Measurements from ENCODE around the gene TMEM200B. TPM values are rescaled to one million over a fixed set of nuclear protein-coding genes. Genes with fewer than 3 reads are reported as not detected.
A peak's percentile ranks its signal among the peaks of the same experiment; 100 is the strongest.

TMEM200B gene
- total and polyA plus RNA-seq, 11 donors = 0.83 to 3.5 (median 1.5) TPM

DNA sequence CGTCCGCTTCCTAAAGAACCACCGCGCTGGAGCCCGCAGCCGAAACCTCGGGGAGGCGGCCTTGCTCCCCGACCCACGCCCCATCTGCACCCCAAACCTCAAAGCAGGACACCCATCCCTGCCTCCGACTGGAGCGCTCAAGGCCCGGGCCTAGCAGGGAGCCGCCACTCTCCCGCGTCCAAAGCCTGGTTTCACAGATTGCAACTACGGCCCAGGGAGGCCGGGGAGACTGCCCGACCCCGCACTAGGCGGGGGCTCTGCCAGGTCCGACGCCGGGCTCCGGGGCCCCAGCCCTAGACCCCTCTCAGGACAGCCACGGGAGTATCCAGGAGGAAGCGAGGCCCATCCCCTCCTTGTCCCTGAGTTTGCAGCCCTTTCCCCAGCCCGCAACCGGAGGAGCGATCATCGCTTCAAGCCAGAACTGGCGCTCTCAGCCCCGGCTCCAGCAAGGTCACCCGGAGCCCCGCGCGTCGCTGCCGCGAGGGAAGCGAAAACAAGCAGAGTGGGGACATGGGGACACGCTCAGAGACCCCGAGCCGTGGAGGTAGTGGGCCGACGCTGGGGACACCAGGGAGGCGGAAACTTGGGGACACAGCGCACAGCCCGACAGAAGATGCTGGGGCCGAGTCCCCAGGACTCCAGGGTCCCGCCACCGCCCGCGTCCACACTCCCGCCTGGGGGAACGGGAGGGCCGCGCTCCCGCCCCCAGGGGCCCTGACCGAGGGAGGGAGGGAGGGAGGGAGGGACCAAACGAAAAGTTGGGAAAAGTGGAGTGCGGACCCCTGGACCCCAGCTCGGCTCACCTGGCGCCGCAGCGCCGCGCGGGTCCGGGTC, 433 bp downstream of the TMEM200B start:
- 0 to 19% (median 8%) methylated on average over 11 to 70 of the region's 70 CpGs for WGBS, 4 donors
- Histone ChIP-seq H3K27ac (peak overlapping the region; percentile 63 to 99 (median 94)), H3K9me3 (no peaks in the 10 kb centered on the region), H3K36me3 (peaks cover 0 to 4% (median 0%) of the 10 kb centered on the region in 9 donors), H3K4me1 (peaks cover 0 to 40% (median 18%) of the 10 kb centered on the region in 12 donors), H3K27me3 (peaks cover 0 to 57% (median 18%) of the 10 kb centered on the region in 9 donors), H3K4me3 (peak overlapping the region; percentile 56 to 90 (median 77))
- intact Hi-C loops (cut with DNase I) = loop anchor here in 6 of 10 donors (5.0 to 10.0 kb wide), 6 partner anchors 52 to 348 kb away; partner anchors contain the start of gene SRSF4 (in 2 of the 6)
- peak in 3 of 5 donors; percentile 24 to 32 (median 32) for DNase-seq
- peak in 1 of 4 donors; percentile 1 for ATAC-seq
- TF ChIP-seq, protein P1, sequence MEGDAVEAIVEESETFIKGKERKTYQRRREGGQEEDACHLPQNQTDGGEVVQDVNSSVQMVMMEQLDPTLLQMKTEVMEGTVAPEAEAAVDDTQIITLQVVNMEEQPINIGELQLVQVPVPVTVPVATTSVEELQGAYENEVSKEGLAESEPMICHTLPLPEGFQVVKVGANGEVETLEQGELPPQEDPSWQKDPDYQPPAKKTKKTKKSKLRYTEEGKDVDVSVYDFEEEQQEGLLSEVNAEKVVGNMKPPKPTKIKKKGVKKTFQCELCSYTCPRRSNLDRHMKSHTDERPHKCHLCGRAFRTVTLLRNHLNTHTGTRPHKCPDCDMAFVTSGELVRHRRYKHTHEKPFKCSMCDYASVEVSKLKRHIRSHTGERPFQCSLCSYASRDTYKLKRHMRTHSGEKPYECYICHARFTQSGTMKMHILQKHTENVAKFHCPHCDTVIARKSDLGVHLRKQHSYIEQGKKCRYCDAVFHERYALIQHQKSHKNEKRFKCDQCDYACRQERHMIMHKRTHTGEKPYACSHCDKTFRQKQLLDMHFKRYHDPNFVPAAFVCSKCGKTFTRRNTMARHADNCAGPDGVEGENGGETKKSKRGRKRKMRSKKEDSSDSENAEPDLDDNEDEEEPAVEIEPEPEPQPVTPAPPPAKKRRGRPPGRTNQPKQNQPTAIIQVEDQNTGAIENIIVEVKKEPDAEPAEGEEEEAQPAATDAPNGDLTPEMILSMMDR (IDR thresholded peaks at IDR 0.05) = no peak
- TF ChIP-seq POLR2A (IDR thresholded peaks at IDR 0.05) = no peak

DNA sequence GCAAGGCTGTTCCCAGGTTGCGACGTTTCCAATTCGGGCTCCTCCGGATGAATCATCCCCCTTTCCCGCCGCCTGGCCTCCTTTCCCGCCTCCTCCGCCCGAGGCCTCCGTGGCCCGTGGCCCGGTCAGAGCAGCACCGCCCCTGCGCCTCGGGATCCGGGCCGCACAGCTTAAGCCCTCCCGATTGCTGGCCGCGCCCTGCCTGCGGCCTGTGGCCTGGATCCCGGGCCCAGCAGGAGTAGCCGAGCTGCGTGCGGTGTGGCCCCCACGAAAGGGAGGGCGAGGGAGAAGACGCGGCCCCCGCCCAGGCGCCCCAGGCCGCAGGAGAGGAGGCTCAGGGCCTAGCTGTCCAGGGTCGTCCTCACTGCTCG, 1.0 kb downstream of the TMEM200B start:
- TF ChIP-seq POLR2A (IDR thresholded peaks at IDR 0.05) = no peak
- TF ChIP-seq, protein P1 (IDR thresholded peaks at IDR 0.05) = no peak
- WGBS, 4 donors = 6 to 15% (median 8%) methylated on average over 8 to 34 of the region's 34 CpGs
- ATAC-seq (peak; percentile 30 to 65 (median 64)), DNase-seq (peak; percentile 65 to 82 (median 71))
- H3K4me1 ChIP-seq = peaks cover 0 to 40% (median 18%) of the 10 kb centered on the region in 12 donors
- intact Hi-C loops (cut with DNase I) = loop anchor here in 6 of 10 donors (5.0 to 10.0 kb wide), 6 partner anchors 52 to 348 kb away; partner anchors contain the start of gene SRSF4 (in 2 of the 6)
- peaks cover 0 to 9% (median 0%) of the 10 kb centered on the region in 9 donors for H3K36me3 ChIP-seq
- peak overlapping the region; percentile 63 to 99 (median 94) for H3K27ac ChIP-seq
- H3K4me3 ChIP-seq = peak overlapping the region; percentile 56 to 90 (median 77)
- peaks cover 0 to 53% (median 18%) of the 10 kb centered on the region in 9 donors for H3K27me3 ChIP-seq
- H3K9me3 ChIP-seq = no peaks in the 10 kb centered on the region

DNA sequence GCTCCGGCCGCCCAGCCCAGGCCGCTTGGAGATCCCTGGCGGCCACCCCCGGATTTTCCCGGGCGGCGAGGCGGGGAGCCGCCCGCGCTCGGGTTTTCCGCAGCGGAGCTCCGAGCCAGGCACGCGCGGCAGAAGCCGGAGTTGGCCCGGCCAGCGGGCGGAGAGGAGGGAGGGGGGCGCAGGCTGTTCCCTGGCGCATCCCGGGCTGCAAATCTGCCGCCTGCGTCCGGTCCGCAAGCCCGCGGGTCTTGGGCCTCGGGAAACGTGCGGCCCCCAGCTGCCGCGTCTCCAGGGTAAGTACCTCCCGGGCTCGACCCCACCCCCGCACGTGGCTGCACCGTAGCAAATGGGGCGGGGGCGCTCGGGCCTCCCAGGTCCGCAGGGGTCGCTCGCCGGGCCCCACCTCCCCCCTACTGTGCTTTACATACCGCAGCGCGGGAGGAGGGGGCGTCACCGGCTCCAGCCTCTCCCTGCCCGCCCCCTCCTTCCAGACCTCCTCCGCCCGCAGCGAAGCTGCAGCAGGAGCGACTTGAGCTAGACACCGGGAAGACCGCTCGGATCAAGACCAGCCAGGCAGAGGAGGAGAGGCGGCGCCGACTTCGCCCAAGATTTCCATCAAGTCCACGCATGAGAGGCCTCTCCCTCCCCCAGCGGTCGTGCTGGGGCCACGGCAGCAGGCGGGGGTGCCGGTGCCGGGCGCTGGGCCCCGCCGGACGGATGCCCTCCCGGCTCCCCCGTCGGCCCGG, 1.6 kb downstream of the TMEM200B start:
- no peak for TF ChIP-seq POLR2A (IDR thresholded peaks at IDR 0.05)
- TF ChIP-seq, protein P1 (IDR thresholded peaks at IDR 0.05) = no peak
- peak in 2 of 4 donors; percentile 1 to 2 for ATAC-seq
- H3K9me3 ChIP-seq = no peaks in the 10 kb centered on the region
- H3K4me1 ChIP-seq = peaks cover 0 to 40% (median 18%) of the 10 kb centered on the region in 12 donors
- H3K4me3 ChIP-seq = peak overlapping the region; percentile 56 to 90 (median 77)
- intact Hi-C loops (cut with DNase I) = loop anchor here in 6 of 10 donors (5.0 to 10.0 kb wide), 6 partner anchors 53 to 347 kb away; partner anchors contain the start of gene SRSF4 (in 2 of the 6)
- peak overlapping the region; percentile 63 to 99 (median 94) for H3K27ac ChIP-seq
- H3K36me3 ChIP-seq = peaks cover 0 to 15% (median 0%) of the 10 kb centered on the region in 9 donors
- H3K27me3 ChIP-seq = peaks cover 0 to 53% (median 18%) of the 10 kb centered on the region in 9 donors
- 0 to 1% (median 1%) methylated on average over 36 to 81 of the region's 81 CpGs for WGBS, 4 donors
- peak in 3 of 5 donors; percentile 32 to 48 (median 46) for DNase-seq

All from heart left ventricle (tissue), 16 donors.